H9 (cell line): ENCODE data around the gene ZNF362. TPM values are rescaled to one million over a fixed set of nuclear protein-coding genes. Genes with fewer than 3 reads are reported as not detected.

ENCODE experiments used
- DNase-seq: peaks from one replicate; pipeline ENCODE4 v3.0.0-alpha.2; 2017
- H2AFZ ChIP-seq: one replicate; pipeline ENCODE4 v1.6.1; 2013; ENCODE audit warnings: mild to moderate bottlenecking, low read length, control low read depth, moderate library complexity
- H2AK5ac ChIP-seq: 2 replicates; pipeline ENCODE4 v1.6.1; 2013; ENCODE audit warnings: low read length, control low read depth, mixed read lengths; ENCODE audit not compliant: insufficient read length
- H2BK120ac ChIP-seq: one replicate; pipeline ENCODE4 v1.6.1; 2013; ENCODE audit warnings: low read depth, mild to moderate bottlenecking, low read length, control low read depth, inconsistent platforms; ENCODE audit not compliant: poor library complexity, severe bottlenecking
- H2BK12ac ChIP-seq: 2 replicates; pipeline ENCODE4 v1.6.1; 2013; ENCODE audit warnings: low read length, control low read depth, mixed read lengths, low read depth; ENCODE audit not compliant: insufficient read length
- H2BK15ac ChIP-seq: 2 replicates; pipeline ENCODE4 v1.6.1; 2013; ENCODE audit warnings: low read depth, low read length, control low read depth
- H2BK20ac ChIP-seq: one replicate; pipeline ENCODE4 v1.6.1; 2013; ENCODE audit warnings: low read depth, mild to moderate bottlenecking, low read length, control low read depth, inconsistent platforms; ENCODE audit not compliant: poor library complexity, severe bottlenecking
- H2BK5ac ChIP-seq: 2 replicates; pipeline ENCODE4 v1.6.1; 2013; ENCODE audit warnings: low read length, control low read depth, mixed read lengths; ENCODE audit not compliant: insufficient read length
- H3K14ac ChIP-seq: 2 replicates; pipeline ENCODE4 v1.6.1; 2013; ENCODE audit warnings: low read length, control low read depth; ENCODE audit not compliant: insufficient read depth
- H3K18ac ChIP-seq: 2 replicates; pipeline ENCODE4 v1.6.1; 2013; ENCODE audit warnings: low read depth, mild to moderate bottlenecking, mixed read lengths, low read length, control low read depth; ENCODE audit not compliant: insufficient read length
- H3K23ac ChIP-seq: 2 replicates; pipeline ENCODE4 v1.6.1; 2013; ENCODE audit warnings: low read length, control low read depth, mixed read lengths, low read depth; ENCODE audit not compliant: insufficient read length
- H3K23me2 ChIP-seq: 2 replicates; pipeline ENCODE4 v1.6.1; 2013; ENCODE audit warnings: low read depth, mild to moderate bottlenecking, mixed read lengths, low read length, control low read depth; ENCODE audit not compliant: insufficient read length, poor library complexity, severe bottlenecking
- H3K27ac ChIP-seq: 2 replicates; pipeline ENCODE4 v1.5.1; 2013; ENCODE audit warnings: low read length, control low read depth, mixed read lengths, low read depth; ENCODE audit not compliant: insufficient read length
- H3K27me3 ChIP-seq: 2 replicates; pipeline ENCODE4 v1.6.1; 2013; ENCODE audit warnings: low read length, control low read depth, inconsistent platforms; ENCODE audit not compliant: insufficient read depth
- H3K4ac ChIP-seq: 2 replicates; pipeline ENCODE4 v1.6.1; 2013; ENCODE audit warnings: low read depth, mild to moderate bottlenecking, control low read depth, inconsistent platforms, low read length, moderate library complexity
- H3K4me1 ChIP-seq: 2 replicates; pipeline ENCODE4 v1.6.1; 2013; ENCODE audit warnings: low read length, control low read depth, inconsistent platforms; ENCODE audit not compliant: insufficient read depth
- H3K4me2 ChIP-seq: 2 replicates; pipeline ENCODE4 v1.6.1; 2013; ENCODE audit warnings: low read length, control low read depth, mixed read lengths; ENCODE audit not compliant: insufficient read length, insufficient read depth
- H3K56ac ChIP-seq: 2 replicates; pipeline ENCODE4 v1.6.1; 2013; ENCODE audit warnings: low read depth, mild to moderate bottlenecking, mixed read lengths, low read length, control low read depth; ENCODE audit not compliant: insufficient read length
- H3K79me1 ChIP-seq: 2 replicates; pipeline ENCODE4 v1.6.1; 2013; ENCODE audit warnings: low read depth, mild to moderate bottlenecking, moderate library complexity, low read length, control low read depth, inconsistent platforms; ENCODE audit not compliant: insufficient read depth, poor library complexity, severe bottlenecking
- H3K79me2 ChIP-seq: 2 replicates; pipeline ENCODE4 v1.6.1; 2013; ENCODE audit warnings: low read length, control low read depth, inconsistent platforms; ENCODE audit not compliant: insufficient read depth
- H3K9ac ChIP-seq: 2 replicates; pipeline ENCODE4 v1.6.1; 2013; ENCODE audit warnings: low read length, control low read depth, mixed read lengths; ENCODE audit not compliant: insufficient read length; ENCODE audit errors: extremely low read depth
- H3K9me3 ChIP-seq: one replicate; pipeline ENCODE4 v1.6.1; 2013; ENCODE audit warnings: low read depth, low read length, inconsistent platforms; ENCODE audit not compliant: control insufficient read depth
- H3T11ph ChIP-seq: one replicate; pipeline ENCODE4 v1.6.1; 2013; ENCODE audit warnings: mild to moderate bottlenecking, low read length, control low read depth, inconsistent platforms
- H4K20me1 ChIP-seq: one replicate; pipeline ENCODE4 v1.6.1; 2013; ENCODE audit not compliant: control insufficient read depth, insufficient read length, insufficient read depth
- H4K5ac ChIP-seq: 2 replicates; pipeline ENCODE4 v1.6.1; 2013; ENCODE audit warnings: low read depth, mild to moderate bottlenecking, mixed read lengths, low read length, control low read depth; ENCODE audit not compliant: insufficient read length
- H4K8ac ChIP-seq: replicated peaks from 2 replicates; pipeline ENCODE4 v1.6.1; 2013; ENCODE audit warnings: low read length, control low read depth, mixed read lengths, low read depth; ENCODE audit not compliant: insufficient read length
- H4K91ac ChIP-seq: 2 replicates; pipeline ENCODE4 v1.6.1; 2013; ENCODE audit warnings: low read depth, mild to moderate bottlenecking, moderate library complexity, mixed read lengths, low read length, control low read depth; ENCODE audit not compliant: insufficient read length
- H3K27ac Mint-ChIP-seq, 3 experiments: 2 replicates in 2 of 3; 3 replicates in 1 of 3; pipeline ENCODE4 v1.8.0; 2020 to 2021; ENCODE audit warnings: mixed read lengths in 3 of 3, mild to moderate bottlenecking in 1 of 3, moderate library complexity in 1 of 3
- H3K27me3 Mint-ChIP-seq: 2 replicates; pipeline ENCODE4 v1.8.0; 2021; ENCODE audit warnings: low read depth, mild to moderate bottlenecking, moderate library complexity, mixed read lengths
- H3K36me3 Mint-ChIP-seq, 3 experiments: 2 replicates in 2 of 3; 3 replicates in 1 of 3; pipeline ENCODE4 v1.8.0; 2020 to 2021; ENCODE audit warnings: low read depth in 3 of 3, mixed read lengths in 3 of 3; ENCODE audit not compliant: insufficient read depth in 1 of 3
- H3K4me1 Mint-ChIP-seq, 2 experiments: 2 replicates each; pipeline ENCODE4 v1.8.0; 2020; ENCODE audit warnings: mixed read lengths in 2 of 2
- H3K4me3 Mint-ChIP-seq, 2 experiments: 2 replicates in 1 of 2; 3 replicates in 1 of 2; pipeline ENCODE4 v1.8.0; 2020 to 2021; ENCODE audit warnings: mild to moderate bottlenecking in 2 of 2, mixed read lengths in 2 of 2, moderate library complexity in 1 of 2
- H3K9me3 Mint-ChIP-seq, 2 experiments: 2 replicates in 1 of 2; 3 replicates in 1 of 2; pipeline ENCODE4 v1.8.0; 2020; ENCODE audit warnings: mild to moderate bottlenecking in 2 of 2, mixed read lengths in 2 of 2, moderate library complexity in 1 of 2
- CTCF ChIP-seq: fragments of 200-600 bp; sonication (generic); conservative IDR thresholded peaks from 3 replicates; pipeline ENCODE4 v1.8.0; 2021; ENCODE audit warnings: antibody characterized with exemption, mild to moderate bottlenecking
- WGBS: extraction: QIAGEN DNeasy Blood & Tissue Kit; methylation state at CpG from one replicate; pipeline ENCODE4 v1.1.7; 2013; ENCODE audit warnings: missing lambda C conversion rate, low lambda C conversion rate, mixed read lengths; ENCODE audit not compliant: insufficient read length; ENCODE audit errors: extremely low coverage; 5-methylcytosine and 5-hydroxymethylcytosine counted together
- total RNA-seq: library from RNA; stranded (reverse); gene quantifications from 2 replicates; pipeline ENCODE4 v1.2.1, GENCODE V29; 2021

The ZNF362 gene
- total RNA-seq, 1 experiment from 2014 or later: 18.7 TPM

- Mint-ChIP-seq H3K36me3 (peaks cover 0 to 6% (median 3%) of the 10 kb centered on the region in 3 experiments; a peak in 3 of 7 replicates), H3K27ac (no peak overlapping the region), H3K4me1 (peaks cover 2 to 5% of the 10 kb centered on the region in 2 experiments; a peak in 3 of 4 replicates), H3K9me3 (peaks cover 0 to under 1% of the 10 kb centered on the region in 2 experiments), H3K4me3 (no peak overlapping the region), H3K27me3 (peaks cover 19% of the 10 kb centered on the region)
- no peak overlapping the region for H2AFZ ChIP-seq
- no peak overlapping the region for H3K9ac ChIP-seq
- H3K27me3 ChIP-seq: peaks cover 4% of the 10 kb centered on the region; the same call in 1 of the 2 replicates
- no peaks in the 10 kb centered on the region for H3K4me1 ChIP-seq
- no peak for TF ChIP-seq CTCF
- peak overlapping the region; percentile 70 for H3K18ac ChIP-seq
- no peaks in the 10 kb centered on the region for H4K20me1 ChIP-seq
- no CpG with 5 or more reads among the region's 113 CpGs for WGBS
- no peak overlapping the region for H3T11ph ChIP-seq
- H2AK5ac ChIP-seq: no peak overlapping the region
- no peak overlapping the region for H2BK120ac ChIP-seq
- no peak overlapping the region for H4K5ac ChIP-seq
- H4K8ac ChIP-seq: no peak overlapping the region
- H3K4ac ChIP-seq: no peak overlapping the region
- H2BK12ac ChIP-seq: no peak overlapping the region
- H3K4me2 ChIP-seq: no peak overlapping the region
- DNase-seq: peak; percentile 49
- no peak overlapping the region for H3K14ac ChIP-seq
- no peak overlapping the region for H3K23ac ChIP-seq
- H3K23me2 ChIP-seq: peaks cover 3% of the 10 kb centered on the region
- H4K91ac ChIP-seq: no peak overlapping the region
- no peak overlapping the region for H3K27ac ChIP-seq
- no peak overlapping the region for H2BK5ac ChIP-seq
- no peaks in the 10 kb centered on the region for H3K79me1 ChIP-seq
- no peaks in the 10 kb centered on the region for H3K9me3 ChIP-seq
- H3K56ac ChIP-seq: no peak overlapping the region
- H2BK20ac ChIP-seq: no peak overlapping the region
- no peak overlapping the region for H2BK15ac ChIP-seq
- H3K79me2 ChIP-seq: no peaks in the 10 kb centered on the region
These were observed 50.6 kb downstream of the ZNF362 start for GRCh38 chr1:33306653-33307493.
